SK-N-SH treated with all-trans-retinoic acid at 6 μM for 48 hours (cell line): ENCODE results near the gene ATG16L1.

Source experiments
- ARNTL ChIP-seq: fragments of 450-650 bp; formaldehyde crosslinking; IDR thresholded peaks from 2 replicates; pipeline ENCODE4 v1.5.0; 2020; ENCODE audit warnings: low read depth, mild to moderate bottlenecking, moderate library complexity, borderline replicate concordance
- ESRRG ChIP-seq: fragments of 250-450 bp; sonication (Bioruptor Pico); IDR thresholded peaks from 2 replicates; pipeline ENCODE4 v1.6.1; 2021; ENCODE audit warnings: mild to moderate bottlenecking
- RARB ChIP-seq: fragments of 250-450 bp; sonication (Bioruptor Pico); IDR thresholded peaks from 2 replicates; pipeline ENCODE4 v1.8.0; 2021; ENCODE audit warnings: mild to moderate bottlenecking, moderate library complexity
- ZNF70 ChIP-seq: fragments of 450-650 bp; formaldehyde crosslinking; IDR thresholded peaks from 2 replicates; pipeline ENCODE4 v1.5.0; 2020; ENCODE audit warnings: mild to moderate bottlenecking, moderate library complexity
- ZNF8 ChIP-seq: fragments of 450-650 bp; formaldehyde crosslinking; IDR thresholded peaks from 2 replicates; pipeline ENCODE4 v1.5.0; 2020; ENCODE audit warnings: mild to moderate bottlenecking, moderate library complexity
- TF ChIP-seq, protein P1 (sequence below): fragments of 250-450 bp; sonication (Bioruptor Pico); IDR thresholded peaks from 2 replicates; pipeline ENCODE4 v1.8.0; 2020; ENCODE audit warnings: mild to moderate bottlenecking, moderate library complexity, borderline replicate concordance
- TF ChIP-seq, protein P2 (sequence below): fragments of 250-450 bp; sonication (Bioruptor Pico); IDR thresholded peaks from 2 replicates; pipeline ENCODE4 v1.5.1; 2021; ENCODE audit warnings: mild to moderate bottlenecking, moderate library complexity
- TF ChIP-seq, protein P3 (sequence below): fragments of 250-450 bp; sonication (Bioruptor Pico); IDR thresholded peaks from 2 replicates; pipeline ENCODE4 v1.8.0; 2021; ENCODE audit warnings: low read depth, mild to moderate bottlenecking, moderate library complexity, borderline replicate concordance

DNA sequence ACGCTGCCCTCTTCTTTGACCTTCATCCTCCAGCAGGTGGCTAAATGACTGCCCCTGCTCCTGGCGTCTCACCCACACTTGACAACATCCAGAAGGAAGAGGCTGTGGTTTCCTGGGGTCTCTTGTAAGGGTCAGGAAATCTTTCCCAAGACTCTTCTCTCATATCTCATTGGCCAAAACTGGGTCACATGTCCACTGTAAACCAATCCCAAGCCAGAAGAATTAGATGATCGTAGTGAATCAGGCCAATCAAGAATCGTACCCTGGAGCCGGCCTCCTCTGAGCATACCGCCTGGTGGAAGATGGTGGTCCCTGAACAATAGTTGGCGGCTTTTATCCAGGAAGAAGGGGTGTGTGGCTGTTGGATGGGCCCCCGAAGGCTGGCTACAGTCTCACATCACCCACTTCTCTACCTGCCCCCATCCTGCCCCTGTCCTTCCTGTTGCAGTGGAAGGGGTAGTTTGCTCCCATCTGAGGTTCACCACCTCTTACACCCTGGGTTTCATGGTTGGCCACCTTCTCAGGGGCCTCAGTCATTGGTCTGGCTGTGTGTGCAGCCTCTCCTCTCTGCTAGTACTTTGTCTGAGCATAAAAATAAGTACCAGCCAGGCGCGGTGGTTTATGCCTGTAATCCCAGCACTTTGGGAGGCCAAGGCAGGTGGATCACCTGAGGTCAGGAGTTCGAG, 59.9 kb downstream of the ATG16L1 start:
- TF ChIP-seq, protein P1, sequence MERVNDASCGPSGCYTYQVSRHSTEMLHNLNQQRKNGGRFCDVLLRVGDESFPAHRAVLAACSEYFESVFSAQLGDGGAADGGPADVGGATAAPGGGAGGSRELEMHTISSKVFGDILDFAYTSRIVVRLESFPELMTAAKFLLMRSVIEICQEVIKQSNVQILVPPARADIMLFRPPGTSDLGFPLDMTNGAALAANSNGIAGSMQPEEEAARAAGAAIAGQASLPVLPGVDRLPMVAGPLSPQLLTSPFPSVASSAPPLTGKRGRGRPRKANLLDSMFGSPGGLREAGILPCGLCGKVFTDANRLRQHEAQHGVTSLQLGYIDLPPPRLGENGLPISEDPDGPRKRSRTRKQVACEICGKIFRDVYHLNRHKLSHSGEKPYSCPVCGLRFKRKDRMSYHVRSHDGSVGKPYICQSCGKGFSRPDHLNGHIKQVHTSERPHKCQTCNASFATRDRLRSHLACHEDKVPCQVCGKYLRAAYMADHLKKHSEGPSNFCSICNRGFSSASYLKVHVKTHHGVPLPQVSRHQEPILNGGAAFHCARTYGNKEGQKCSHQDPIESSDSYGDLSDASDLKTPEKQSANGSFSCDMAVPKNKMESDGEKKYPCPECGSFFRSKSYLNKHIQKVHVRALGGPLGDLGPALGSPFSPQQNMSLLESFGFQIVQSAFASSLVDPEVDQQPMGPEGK: no peak
- TF ChIP-seq ARNTL (CRISPR knock-in tag) (no peak), ESRRG (CRISPR knock-in tag) (no peak), ZNF70 (CRISPR knock-in tag) (no peak), RARB (no peak), ZNF8 (CRISPR knock-in tag) (no peak)
- TF ChIP-seq, protein P2, sequence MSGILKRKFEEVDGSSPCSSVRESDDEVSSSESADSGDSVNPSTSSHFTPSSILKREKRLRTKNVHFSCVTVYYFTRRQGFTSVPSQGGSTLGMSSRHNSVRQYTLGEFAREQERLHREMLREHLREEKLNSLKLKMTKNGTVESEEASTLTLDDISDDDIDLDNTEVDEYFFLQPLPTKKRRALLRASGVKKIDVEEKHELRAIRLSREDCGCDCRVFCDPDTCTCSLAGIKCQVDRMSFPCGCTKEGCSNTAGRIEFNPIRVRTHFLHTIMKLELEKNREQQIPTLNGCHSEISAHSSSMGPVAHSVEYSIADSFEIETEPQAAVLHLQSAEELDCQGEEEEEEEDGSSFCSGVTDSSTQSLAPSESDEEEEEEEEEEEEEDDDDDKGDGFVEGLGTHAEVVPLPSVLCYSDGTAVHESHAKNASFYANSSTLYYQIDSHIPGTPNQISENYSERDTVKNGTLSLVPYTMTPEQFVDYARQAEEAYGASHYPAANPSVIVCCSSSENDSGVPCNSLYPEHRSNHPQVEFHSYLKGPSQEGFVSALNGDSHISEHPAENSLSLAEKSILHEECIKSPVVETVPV (CRISPR knock-in tag): no peak
- TF ChIP-seq, protein P3, sequence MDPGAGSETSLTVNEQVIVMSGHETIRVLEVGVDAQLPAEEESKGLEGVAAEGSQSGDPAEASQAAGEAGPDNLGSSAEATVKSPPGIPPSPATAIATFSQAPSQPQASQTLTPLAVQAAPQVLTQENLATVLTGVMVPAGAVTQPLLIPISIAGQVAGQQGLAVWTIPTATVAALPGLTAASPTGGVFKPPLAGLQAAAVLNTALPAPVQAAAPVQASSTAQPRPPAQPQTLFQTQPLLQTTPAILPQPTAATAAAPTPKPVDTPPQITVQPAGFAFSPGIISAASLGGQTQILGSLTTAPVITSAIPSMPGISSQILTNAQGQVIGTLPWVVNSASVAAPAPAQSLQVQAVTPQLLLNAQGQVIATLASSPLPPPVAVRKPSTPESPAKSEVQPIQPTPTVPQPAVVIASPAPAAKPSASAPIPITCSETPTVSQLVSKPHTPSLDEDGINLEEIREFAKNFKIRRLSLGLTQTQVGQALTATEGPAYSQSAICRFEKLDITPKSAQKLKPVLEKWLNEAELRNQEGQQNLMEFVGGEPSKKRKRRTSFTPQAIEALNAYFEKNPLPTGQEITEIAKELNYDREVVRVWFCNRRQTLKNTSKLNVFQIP (CRISPR knock-in tag): no peak
